ENCODE measurements around the gene LHFPL6.
A peak's percentile ranks its signal among the peaks of the same experiment; 100 is the strongest.

LHFPL6 gene

DNA sequence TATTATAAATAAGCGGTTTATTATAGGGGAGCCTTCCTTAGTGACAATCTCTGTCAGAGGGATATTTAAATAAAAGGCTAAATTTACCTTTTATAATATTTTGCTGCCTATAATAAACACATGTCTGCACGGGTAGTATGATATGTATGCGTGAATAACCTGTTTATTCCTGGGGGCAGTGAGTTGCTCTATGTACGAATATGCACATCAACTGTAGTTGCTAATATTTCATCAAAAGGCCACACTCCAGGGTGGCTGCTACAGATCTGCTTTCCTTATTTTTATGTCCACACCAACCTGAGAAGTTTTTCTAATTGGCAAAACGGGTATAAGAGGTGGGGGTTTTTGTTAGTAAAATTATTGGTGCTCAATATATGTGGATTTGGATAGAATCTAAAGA, 192.0 kb downstream of the LHFPL6 start:
- no peak for DNase-seq (ENCODE audit: low spot score)

- no peak for DNase-seq (ENCODE audit: low spot score)
These were observed 192.7 kb downstream of the LHFPL6 start for GRCh38 chr13:39410096-39410901.

- DNase-seq (ENCODE audit: low spot score), result no peak
These were observed 194.5 kb downstream of the LHFPL6 start for GRCh38 chr13:39408512-39408911.

DNA sequence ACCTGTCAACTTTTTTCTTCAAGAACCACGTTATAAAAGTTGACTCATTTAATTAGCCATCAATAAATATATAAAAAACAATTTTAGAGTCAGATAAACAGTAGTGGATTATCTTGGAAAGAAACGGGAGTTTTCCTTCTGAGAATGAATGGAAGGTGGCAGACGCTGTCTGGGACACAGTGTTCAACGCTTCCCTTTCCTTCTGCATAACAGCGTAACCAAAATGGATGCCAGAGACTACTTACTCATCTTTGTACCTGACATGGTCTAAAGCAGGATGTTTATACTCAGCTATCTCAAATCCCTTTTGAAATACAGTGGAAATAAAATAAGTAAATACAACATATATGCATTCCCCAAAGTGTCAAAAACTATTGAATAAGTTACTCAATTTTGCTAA, 195.2 kb downstream of the LHFPL6 start:
- DNase-seq (ENCODE audit: low spot score), result no peak

- DNase-seq (ENCODE audit: low spot score), result no peak
These were observed 195.9 kb downstream of the LHFPL6 start for GRCh38 chr13:39407138-39407537.

DNA sequence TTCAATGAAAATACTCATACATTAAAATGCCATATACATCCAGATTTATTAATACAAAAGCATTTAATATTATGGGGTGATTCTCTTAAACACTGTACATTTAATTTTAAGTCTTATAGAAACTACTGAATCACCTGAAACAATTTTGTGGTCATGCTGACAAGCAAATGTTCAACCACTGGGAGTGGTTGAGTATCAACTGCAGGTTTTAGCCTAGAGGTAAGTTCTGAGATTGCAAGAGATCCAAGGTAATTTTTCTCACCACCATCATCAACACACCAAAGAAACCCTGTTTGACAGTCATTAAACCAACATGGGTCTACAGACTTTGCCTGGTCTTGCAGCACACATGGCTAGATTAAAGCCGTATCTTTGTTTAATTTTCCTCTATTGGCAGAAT, 196.3 kb downstream of the LHFPL6 start:
- DNase-seq (ENCODE audit: low spot score), result peak; percentile 48

DNA sequence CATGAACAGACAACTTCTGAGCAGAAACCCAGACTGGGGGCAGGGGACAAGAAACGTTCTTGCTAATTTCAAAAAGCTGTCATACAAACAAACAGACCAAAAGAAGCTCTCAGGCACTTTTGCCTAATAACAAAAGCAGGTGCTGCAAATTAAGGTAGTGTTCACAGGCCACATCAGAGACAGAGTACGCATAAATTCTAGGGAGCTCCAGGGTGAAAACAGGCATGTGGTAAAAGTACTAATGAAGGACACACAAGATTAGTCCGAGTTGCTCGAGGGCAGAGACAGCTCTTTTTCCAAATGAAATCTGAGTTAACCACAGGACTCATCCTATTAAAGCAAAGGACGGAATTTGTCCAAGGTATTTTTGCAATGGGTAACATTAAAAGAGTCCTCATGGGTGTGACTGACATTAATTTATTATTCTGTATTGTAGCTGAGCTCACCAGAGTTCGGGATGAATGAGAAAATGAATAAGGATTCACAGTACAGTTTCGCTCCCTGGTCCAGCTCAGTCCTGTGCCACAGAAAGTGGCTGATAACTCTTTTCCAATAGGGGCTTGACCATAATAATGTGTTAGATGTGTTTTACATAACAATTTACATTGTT, 197.3 kb downstream of the LHFPL6 start:
- DNase-seq (ENCODE audit: low spot score), result no peak

DNA sequence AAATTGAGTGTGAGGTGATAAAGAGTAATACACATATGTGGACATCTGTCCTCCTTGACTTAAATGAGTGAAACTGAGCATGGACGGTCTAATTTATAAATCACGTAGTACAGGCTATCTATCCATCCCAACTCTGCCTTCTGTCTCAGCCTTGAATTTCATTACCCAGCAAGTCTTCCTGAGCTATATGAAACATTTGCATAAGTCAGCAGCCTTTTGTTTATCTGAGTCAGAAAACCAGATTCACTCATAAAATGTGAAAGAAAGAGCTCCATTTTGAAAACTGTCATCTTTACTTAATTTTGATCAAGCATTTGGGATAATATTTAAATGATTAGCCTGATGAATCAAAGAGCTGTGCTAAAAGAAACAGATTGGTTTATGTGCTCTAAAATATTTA, 197.9 kb downstream of the LHFPL6 start:
- no peak for DNase-seq (ENCODE audit: low spot score)

DNA sequence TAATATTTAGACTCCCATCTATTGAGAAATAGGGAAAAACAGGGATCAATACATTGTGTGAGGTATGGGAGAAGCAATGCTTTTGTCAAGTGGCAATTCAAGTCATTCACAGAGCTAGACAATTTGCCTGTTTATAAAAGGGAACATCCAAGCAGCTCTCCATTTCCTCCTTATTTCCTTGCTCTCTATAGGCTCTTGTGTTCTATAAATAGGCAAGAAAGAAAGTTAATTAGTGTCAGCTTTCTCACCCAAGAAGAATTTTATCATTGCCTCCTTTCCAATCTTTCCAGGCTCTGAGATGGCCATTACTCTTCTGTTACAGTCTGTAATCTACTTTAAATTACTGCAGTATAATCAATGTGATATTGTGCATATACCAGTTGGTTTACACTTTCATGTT, 199.9 kb downstream of the LHFPL6 start:
- DNase-seq (ENCODE audit: low spot score), result no peak

DNA sequence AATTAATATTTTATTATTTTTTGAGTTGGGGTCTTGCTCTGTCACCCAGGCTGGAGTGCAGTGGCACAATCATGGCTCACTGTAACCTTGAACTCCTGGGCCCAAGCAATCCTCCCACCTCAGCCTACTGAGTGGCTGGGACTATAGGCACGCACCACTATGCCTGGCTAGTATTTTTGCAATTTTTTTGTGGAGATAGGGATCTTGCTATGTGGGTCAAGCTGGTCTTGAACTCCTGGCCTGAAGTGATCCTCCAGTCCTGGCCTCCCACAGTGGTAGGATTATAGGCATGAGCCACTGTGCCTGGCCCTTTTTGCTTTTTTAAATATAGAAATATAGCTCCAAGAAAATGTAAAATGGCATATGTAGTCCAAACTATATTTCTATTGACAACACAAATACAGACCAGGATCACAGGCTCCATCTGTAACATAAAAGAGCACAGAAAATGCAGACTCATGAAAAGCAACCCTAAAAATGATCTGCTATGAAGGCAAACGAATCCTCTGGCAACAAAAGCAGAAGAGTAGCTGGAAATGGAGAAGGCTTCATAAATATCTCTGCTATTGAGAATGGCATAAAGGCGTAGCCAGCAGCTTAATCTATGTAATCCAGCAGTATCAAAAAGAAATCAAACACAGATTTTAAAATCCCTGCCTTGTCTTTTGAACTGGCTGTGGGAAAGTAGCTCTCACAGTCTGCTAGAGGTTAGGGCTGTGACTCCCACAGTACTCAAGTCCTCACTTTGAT, 200.6 kb downstream of the LHFPL6 start:
- DNase-seq (ENCODE audit: low spot score), result no peak

DNA sequence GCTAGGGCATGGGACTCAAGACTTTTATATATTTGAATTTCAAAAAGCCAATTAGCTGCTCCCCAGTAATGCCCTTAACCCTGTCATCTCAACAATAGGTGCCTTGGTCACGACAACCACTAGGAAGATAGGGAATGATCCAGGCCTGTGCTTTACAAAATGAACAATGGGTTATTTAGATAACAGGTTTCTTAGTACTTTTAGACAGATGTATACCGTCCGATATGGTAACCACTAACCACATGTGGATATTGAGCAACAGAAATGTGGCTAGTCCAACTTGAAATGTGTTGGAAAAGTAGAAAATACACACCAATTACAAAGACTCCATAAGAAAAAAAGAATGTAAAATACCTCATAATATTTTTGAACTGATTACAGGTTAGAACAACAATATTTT, 201.2 kb downstream of the LHFPL6 start:
- no peak for DNase-seq (ENCODE audit: low spot score)

DNA sequence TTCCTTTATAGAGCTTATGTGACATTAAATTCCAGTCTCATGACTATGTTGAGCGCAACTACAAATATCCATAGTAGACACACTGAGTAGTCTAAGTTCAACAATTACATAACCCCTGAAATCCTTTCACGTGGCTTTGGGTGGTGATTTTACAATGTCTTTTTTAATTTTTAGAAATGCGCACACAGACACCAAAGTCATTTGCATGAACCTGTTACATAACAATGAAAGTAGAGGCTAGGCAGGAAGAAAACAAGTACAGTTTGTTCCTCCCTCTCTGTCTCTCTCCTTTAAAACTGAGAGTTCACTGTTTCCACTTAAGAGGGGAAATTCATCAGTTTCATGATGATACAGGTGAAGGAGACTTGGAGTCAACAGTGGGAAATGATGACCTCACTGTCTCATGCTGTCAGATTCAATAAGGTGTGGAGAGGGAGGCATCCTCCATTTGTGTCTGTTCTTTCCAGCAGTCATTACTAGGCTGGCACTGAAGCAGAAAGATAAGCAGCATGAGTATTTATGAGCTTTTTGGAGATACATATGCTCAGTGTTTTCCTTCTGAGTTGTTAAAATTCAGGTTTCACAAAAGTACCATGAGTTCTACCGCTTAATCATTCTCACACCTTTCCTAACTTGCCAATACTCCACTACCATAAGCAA, 201.8 kb downstream of the LHFPL6 start:
- DNase-seq (ENCODE audit: low spot score), result no peak

DNA sequence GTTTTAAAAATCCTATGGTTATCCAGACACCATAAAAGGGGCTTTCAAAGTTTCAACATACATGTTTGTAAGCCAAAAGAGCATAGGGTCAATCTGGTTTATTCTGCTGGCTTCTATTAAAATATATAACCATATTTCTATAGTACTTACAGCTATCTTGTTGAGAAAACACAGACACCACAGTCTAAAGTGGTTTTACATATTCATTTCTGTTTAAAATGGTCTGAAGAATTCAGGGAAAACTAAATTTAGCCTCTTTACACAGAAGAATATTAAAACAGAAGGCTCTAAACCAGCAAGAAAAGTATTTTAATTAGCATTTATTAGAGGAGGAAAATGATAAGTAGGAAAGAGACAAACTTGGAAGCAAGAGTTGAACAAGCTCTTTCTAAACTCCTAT, 203.9 kb downstream of the LHFPL6 start:
- DNase-seq (ENCODE audit: low spot score), result no peak

GRCh38 chr13:39397896-39398265, 205.1 kb downstream of the LHFPL6 start:
- DNase-seq (ENCODE audit: low spot score), result no peak

DNA sequence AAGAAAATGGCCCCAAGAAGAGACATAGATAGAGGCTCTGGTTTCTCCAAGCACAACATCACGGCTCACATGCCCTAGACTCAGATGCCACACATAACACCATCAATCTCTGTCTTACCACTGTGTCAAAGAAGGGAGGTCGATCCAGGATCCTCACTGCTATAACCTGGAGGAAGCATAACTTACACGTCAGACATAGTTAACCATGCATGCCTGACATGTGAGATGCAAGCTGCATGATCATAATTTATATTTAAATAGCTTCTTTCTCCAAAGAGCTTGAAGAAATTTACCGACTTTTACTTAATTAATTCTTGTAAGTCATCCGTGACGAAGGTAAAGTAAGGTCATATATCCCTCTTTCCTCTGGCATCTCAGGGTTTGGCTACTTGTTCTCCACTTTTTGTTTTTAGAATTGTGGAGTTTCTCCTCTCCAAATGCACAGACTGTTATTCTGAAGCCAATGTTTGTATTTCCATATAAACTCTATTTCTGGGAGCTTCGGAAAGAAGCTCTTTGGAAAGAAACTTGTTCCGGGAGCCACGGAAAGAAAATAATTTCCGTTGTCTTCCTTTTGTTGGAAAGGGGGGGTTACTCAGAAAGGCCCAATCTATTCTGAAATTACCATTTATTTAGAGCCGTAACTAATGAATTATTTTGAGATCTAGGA, 205.6 kb downstream of the LHFPL6 start:
- no peak for DNase-seq (ENCODE audit: low spot score)

DNA sequence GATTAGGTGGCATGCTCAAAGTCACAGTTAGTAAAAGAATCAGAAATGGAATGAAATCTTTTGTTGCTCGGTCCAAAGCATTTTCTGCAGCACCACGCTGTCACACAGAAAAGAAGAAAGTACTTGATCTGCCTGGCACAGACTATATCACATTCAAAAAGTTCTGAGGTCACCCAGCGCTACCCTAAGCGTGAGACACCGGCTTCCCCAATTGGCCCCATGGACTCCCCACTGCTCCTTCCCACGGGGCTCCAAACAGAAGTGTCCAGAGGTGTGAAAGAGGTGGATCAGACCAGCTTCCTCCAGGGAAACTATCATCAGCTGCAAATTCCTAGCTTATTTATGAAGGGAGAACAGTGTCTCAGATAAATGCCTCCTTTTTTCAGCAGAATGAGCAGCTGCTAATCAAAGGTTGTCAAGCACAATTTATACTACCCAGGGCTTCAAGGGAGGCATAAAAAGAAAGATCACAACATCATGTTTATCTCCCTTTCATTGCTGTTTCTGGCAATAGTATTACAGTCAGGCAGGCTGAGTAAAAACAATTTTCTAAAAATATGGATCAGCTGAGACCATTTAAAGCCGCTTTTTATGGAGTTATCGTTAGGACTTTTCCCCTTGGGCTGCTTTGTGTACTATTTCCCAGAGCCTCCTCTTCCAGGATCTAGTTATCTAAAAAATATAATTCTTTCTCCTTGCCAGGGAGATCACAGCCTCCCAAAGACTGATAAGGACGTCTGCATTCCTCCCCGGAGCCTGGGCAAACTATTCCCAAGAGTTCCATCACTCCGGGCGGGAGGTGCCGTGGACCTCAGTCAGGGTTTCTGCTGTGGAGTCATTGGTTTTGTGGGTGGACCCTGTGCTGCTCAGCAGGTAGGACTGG, 208.0 kb downstream of the LHFPL6 start:
- DNase-seq (ENCODE audit: low spot score), result no peak

DNA sequence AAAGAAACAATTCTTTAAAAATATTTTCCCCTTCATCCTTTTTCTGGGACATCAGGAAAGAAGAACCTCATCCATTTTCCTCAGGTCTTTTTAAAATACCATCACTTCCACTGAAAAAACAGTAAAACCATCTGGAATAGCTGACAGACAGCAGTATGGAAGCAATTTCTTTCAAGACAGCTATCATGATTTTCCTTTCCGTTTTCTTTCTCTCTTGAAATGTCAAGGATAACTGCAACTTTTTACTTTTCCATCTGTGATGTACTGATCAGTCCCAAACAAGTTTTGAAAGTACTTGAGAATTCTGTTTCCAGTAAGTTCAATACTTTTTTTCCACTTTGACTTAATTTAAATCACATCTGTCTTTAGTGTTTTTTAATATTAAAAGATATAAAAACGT, 211.2 kb downstream of the LHFPL6 start:
- DNase-seq (ENCODE audit: low spot score), result no peak

- no peak for DNase-seq (ENCODE audit: low spot score)
These were observed 214.0 kb downstream of the LHFPL6 start for GRCh38 chr13:39389013-39389412.

- DNase-seq (ENCODE audit: low spot score), result peak; percentile 60
These were observed 217.3 kb downstream of the LHFPL6 start for GRCh38 chr13:39385621-39386231.

GRCh38 chr13:39385154-39385553, 217.8 kb downstream of the LHFPL6 start:
- no peak for DNase-seq (ENCODE audit: low spot score)

GRCh38 chr13:39381456-39381855, 221.5 kb downstream of the LHFPL6 start:
- DNase-seq (ENCODE audit: low spot score), result no peak

Data from iPS-NIHi11 (cell line).